ENCODE data around the gene PITX3. TPM values are rescaled to one million over a fixed set of nuclear protein-coding genes. Genes with fewer than 3 reads are reported as not detected.

Gene PITX3
- total and polyA plus RNA-seq, 2 donors (not counting 3 experiments of a cell fraction or from before 2014, with no cell fraction given) = not detected

- TF ChIP-seq FOS (IDR thresholded peaks at IDR 0.05; ENCODE audit: borderline replicate concordance, insufficient read depth, low read length) (no peak), GATA2 (IDR thresholded peaks at IDR 0.05; ENCODE audit: insufficient read depth, insufficient read length, low read depth, low read length) (no peak), POLR2AphosphoS5 (IDR thresholded peaks at IDR 0.05; ENCODE audit: insufficient read depth, low read depth, low read length) (no peak), EZH2 (IDR thresholded peaks at IDR 0.05; ENCODE audit: borderline replicate concordance, low read depth, low read length, severe bottlenecking) (no peak), JUN (IDR thresholded peaks at IDR 0.05; ENCODE audit: borderline replicate concordance, insufficient read depth, insufficient read length, low read depth) (no peak), POLR2A (IDR thresholded peaks at IDR 0.05; ENCODE audit: low read depth, low read length) (no peak), CTCF (IDR thresholded peaks at IDR 0.05; ENCODE audit: extremely low read depth in 1 of 2, insufficient read depth in 1 of 2, low read depth in 1 of 2, low read length in 2 of 2) (no peak), MAX (IDR thresholded peaks at IDR 0.05; ENCODE audit: insufficient read depth, insufficient read length) (no peak), MYC (IDR thresholded peaks at IDR 0.05; ENCODE audit: low read depth, low read length) (no peak)
- ChIA-PET CTCF (interaction anchor here (0.8 to 4.8 kb wide), 15 partner anchors 8 to 97 kb away, joined by 3 to 31 read pairs (median 4); partner anchors contain the start of gene GBF1), POLR2A (no interaction called here)
- dilution Hi-C loops (cut with MboI; ENCODE audit: extremely low pct_ligation_motif_present, low sequenced_read_pairs) = no loop called here
- no peaks in the 10 kb centered on the region for H3K9me3 ChIP-seq (replicated peaks; ENCODE audit: control insufficient read depth, insufficient read depth, low read length)
- H3K79me2 ChIP-seq (ENCODE audit: control insufficient read depth, insufficient read depth, low read length) = peaks cover 58% of the 10 kb centered on the region
- no peak overlapping the region for H3K27ac ChIP-seq (ENCODE audit: insufficient read depth, low read depth, low read length)
- H2AFZ ChIP-seq (ENCODE audit: low read depth, low read length) = no peak overlapping the region
- H3K9me1 ChIP-seq (replicated peaks; ENCODE audit: control insufficient read depth, extremely low read depth, insufficient read depth, low read length) = no peaks in the 10 kb centered on the region
- intact Hi-C loops (cut with micrococcal nuclease) = no loop called here
- no peaks in the 10 kb centered on the region for H3K27me3 ChIP-seq (ENCODE audit: control insufficient read depth in 2 of 2, insufficient read depth in 2 of 2, low read length in 2 of 2)
- BruUV-seq (replicated peaks) = no TSS peak
- FAIRE-seq (no peak), DNase-seq (ENCODE audit: low read depth, low spot score) (no peak)
- H4K20me1 ChIP-seq (replicated peaks; ENCODE audit: control insufficient read depth, extremely low read depth, insufficient read depth, low read length) = peaks cover 9% of the 10 kb centered on the region
- no peak overlapping the region for H3K4me3 ChIP-seq (replicated peaks in 1 of 3; ENCODE audit: insufficient read depth in 1 of 3, low read depth in 1 of 3, low read length in 3 of 3)
- H3K4me2 ChIP-seq (ENCODE audit: insufficient read depth, low read length) = no peak overlapping the region
- H3K9ac ChIP-seq (replicated peaks; ENCODE audit: extremely low read depth, insufficient read depth, low read length) = no peak overlapping the region
- H3K4me1 ChIP-seq (ENCODE audit: control insufficient read depth, extremely low read depth, insufficient read depth, low read length) = peaks cover 7% of the 10 kb centered on the region
- H3K36me3 ChIP-seq (ENCODE audit: control insufficient read depth in 2 of 2, extremely low read depth in 1 of 2, insufficient read depth in 2 of 2, low read length in 2 of 2) = peaks cover 2% of the 10 kb centered on the region in 2 experiments
These were observed 25.4 kb upstream of the PITX3 start for GRCh38 chr10:102266670-102267069.
